ENCODE results near the gene NPC1L1. TPM values are rescaled to one million over a fixed set of nuclear protein-coding genes. Genes with fewer than 3 reads are reported as not detected.

Gene NPC1L1
- total and polyA plus RNA-seq, 4 experiments from 2014 or later = 0.19 to 0.23 TPM; not detected in 2

DNA sequence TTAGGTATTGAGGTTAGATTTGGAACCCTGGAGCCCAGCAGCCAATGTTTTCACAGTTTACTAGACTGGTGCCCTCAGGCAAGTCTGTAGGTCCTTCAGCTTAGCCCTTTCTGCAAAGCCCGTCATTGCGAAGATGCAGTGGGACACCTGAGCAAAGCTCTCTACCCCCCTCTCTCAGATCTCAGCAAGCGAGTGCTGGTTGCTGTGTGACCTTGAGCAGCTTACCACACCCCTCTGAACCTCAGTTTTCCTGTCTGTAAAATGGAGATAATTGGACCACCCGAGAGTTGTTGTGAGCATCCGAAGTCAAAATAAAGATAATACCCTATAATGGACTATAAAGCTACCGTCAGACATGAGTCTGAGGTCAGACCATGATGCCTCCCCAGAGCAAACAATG, 3.7 kb downstream of the NPC1L1 start:
- Mint-ChIP-seq H3K36me3 (no peaks in the 10 kb centered on the region), H3K4me1 (no peaks in the 10 kb centered on the region), H3K27me3 (no peaks in the 10 kb centered on the region), H3K9me3 (no peaks in the 10 kb centered on the region), H3K4me3 (no peak overlapping the region), H3K27ac (no peak overlapping the region)
- ChIA-PET POLR2A (ENCODE audit: partially characterized antibody) (no interaction called here), CTCF (ENCODE audit: partially characterized antibody) (no interaction called here)
- intact Hi-C loops (cut with micrococcal nuclease) = no loop called here
- no peak for DNase-seq
- Histone ChIP-seq H3K27me3 (ENCODE audit: insufficient read depth, low read length) (no peaks in the 10 kb centered on the region), H3K4me1 (ENCODE audit: insufficient read depth, low read length) (no peaks in the 10 kb centered on the region), H3K4me3 (ENCODE audit: low read length in 2 of 2) (no peak overlapping the region), H3K27ac (ENCODE audit: low read depth, low read length) (no peak overlapping the region), H3K9me3 (ENCODE audit: control insufficient read depth in 1 of 2, low read length in 2 of 2) (no peaks in the 10 kb centered on the region), H3K36me3 (ENCODE audit: insufficient read depth, low read length) (no peaks in the 10 kb centered on the region)

DNA sequence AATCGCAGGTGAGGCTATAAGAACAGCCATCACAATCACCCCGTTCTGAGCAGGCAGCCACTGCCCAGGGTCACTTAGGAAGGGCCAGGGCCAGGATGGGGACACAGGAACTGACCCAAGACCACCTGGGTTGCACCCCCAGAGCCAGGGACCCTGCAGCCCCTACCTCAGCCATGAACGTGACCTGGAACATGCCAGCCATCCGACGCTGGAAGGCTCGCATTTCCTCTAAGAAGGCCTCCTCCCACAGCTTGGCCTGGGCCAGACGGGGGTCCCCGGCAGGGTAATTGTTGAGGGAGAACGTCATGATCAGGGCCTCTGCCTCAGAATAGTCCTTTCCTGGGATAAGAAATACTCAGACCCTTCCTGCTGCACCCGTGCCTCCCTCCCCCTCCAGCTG, 5.0 kb downstream of the NPC1L1 start:
- Histone ChIP-seq H3K4me3 (ENCODE audit: low read length in 2 of 2) (no peak overlapping the region), H3K9me3 (ENCODE audit: control insufficient read depth in 1 of 2, low read length in 2 of 2) (no peaks in the 10 kb centered on the region), H3K27me3 (ENCODE audit: insufficient read depth, low read length) (no peaks in the 10 kb centered on the region), H3K4me1 (ENCODE audit: insufficient read depth, low read length) (no peaks in the 10 kb centered on the region), H3K36me3 (ENCODE audit: insufficient read depth, low read length) (no peaks in the 10 kb centered on the region), H3K27ac (ENCODE audit: low read depth, low read length) (no peak overlapping the region)
- no peak for DNase-seq
- no peaks in the 10 kb centered on the region for H3K27me3 Mint-ChIP-seq
- H3K36me3 Mint-ChIP-seq = no peaks in the 10 kb centered on the region
- H3K9me3 Mint-ChIP-seq = no peaks in the 10 kb centered on the region
- H3K4me3 Mint-ChIP-seq = no peak overlapping the region
- CTCF ChIA-PET (ENCODE audit: partially characterized antibody) = interaction anchor here (1.5 to 2.1 kb wide), 2 partner anchors 25 to 311 kb away, joined by 3 to 5 read pairs; no protein-coding TSS in a partner anchor
- H3K27ac Mint-ChIP-seq = no peak overlapping the region
- intact Hi-C loops (cut with micrococcal nuclease) = no loop called here
- POLR2A ChIA-PET (ENCODE audit: partially characterized antibody) = no interaction called here
- peaks cover 0 to 2% (median 0%) of the 10 kb centered on the region in 4 donors for H3K4me1 Mint-ChIP-seq

DNA sequence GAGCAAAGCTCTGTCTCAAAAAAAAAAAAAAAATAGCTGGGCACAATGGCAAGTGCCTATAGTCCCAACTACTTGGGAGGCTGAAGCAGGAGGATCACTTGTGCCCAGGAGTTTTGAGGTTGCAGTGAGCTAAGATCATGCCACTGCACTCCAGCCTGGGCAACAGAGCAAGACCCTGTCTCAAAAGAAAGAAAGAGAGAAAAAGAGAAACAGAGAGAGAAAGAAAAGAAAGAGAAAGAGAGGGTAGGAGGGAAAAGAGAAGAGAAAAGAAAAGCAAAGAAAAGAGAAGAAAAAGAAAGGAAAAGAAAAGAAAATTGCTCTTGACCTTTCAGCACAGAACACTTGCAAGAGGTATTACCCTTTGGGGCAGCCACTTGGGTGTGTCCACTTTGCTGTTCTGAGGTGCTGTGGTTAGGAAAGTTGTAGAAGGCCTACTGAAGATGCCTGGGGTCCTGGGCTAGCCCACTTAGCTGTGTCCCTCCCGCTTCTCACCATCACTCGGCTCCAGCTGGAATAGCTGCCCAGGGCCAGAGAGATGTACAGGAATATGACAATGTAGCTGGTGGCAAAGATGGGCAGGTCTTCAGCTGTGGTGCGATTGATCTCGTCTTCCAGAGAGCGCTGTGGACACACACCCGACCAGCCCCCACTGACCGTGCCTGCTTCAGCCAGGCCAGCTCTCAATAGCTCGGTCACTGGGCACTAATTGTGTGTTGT, 5.6 kb downstream of the NPC1L1 start:
- POLR2A ChIA-PET (ENCODE audit: partially characterized antibody) = interaction anchor here (0.5 to 2.2 kb wide), 2 partner anchors 45 to 335 kb away, joined by 3 to 9 read pairs; partner anchors contain the start of genes NUDCD3 and YKT6
- CTCF ChIA-PET (ENCODE audit: partially characterized antibody) = interaction anchor here (0.7 to 2.1 kb wide), 11 partner anchors 7 to 311 kb away, joined by 3 to 5 read pairs (median 4); no protein-coding TSS in a partner anchor
- H3K9me3 Mint-ChIP-seq = peaks cover 0 to 2% (median 0%) of the 10 kb centered on the region in 8 donors
- no peak overlapping the region for H3K27ac Mint-ChIP-seq
- H3K36me3 Mint-ChIP-seq = no peaks in the 10 kb centered on the region
- Histone ChIP-seq H3K4me3 (ENCODE audit: low read length in 2 of 2) (no peak overlapping the region), H3K9me3 (ENCODE audit: control insufficient read depth in 1 of 2, low read length in 2 of 2) (no peaks in the 10 kb centered on the region), H3K27ac (ENCODE audit: low read depth, low read length) (no peak overlapping the region), H3K36me3 (ENCODE audit: insufficient read depth, low read length) (no peaks in the 10 kb centered on the region), H3K27me3 (ENCODE audit: insufficient read depth, low read length) (no peaks in the 10 kb centered on the region), H3K4me1 (ENCODE audit: insufficient read depth, low read length) (no peaks in the 10 kb centered on the region)
- DNase-seq = no peak
- no peaks in the 10 kb centered on the region for H3K27me3 Mint-ChIP-seq
- no peak overlapping the region for H3K4me3 Mint-ChIP-seq
- intact Hi-C loops (cut with micrococcal nuclease) = no loop called here
- peaks cover 0 to 3% (median 0%) of the 10 kb centered on the region in 4 donors for H3K4me1 Mint-ChIP-seq

DNA sequence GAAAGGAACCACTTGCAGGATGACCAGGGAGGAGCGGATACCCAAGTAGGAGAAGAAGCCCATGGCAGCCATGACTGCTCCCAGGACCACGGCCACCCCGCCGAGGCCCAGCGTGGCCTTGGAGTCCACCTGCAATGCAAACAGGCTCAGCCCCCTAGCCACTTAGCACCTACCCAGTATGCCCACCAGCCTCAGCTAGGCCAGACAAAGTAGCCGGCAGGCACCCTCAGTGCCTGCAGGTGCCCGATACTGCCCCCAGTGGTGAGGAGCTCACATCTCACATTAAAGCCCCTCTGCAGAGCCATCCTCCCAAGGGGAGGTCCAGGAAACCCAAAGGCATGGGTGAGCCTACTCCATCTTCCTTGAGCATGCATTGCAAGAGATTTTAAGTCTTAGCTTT, 6.6 kb downstream of the NPC1L1 start:
- H3K27ac ChIP-seq (ENCODE audit: low read depth, low read length) = no peak overlapping the region
- ChIA-PET POLR2A (ENCODE audit: partially characterized antibody) (interaction anchor here (2.2 kb wide), 1 partner anchor 44 kb away, joined by 9 read pairs; the partner anchor contains the start of gene NUDCD3), CTCF (ENCODE audit: partially characterized antibody) (interaction anchor here (0.7 to 2.1 kb wide), 11 partner anchors 8 to 277 kb away, joined by 3 to 5 read pairs (median 4); partner anchors contain the start of gene NUDCD3)
- intact Hi-C loops (cut with micrococcal nuclease) = no loop called here
- Mint-ChIP-seq H3K27me3 (no peaks in the 10 kb centered on the region), H3K4me1 (peaks cover 0 to 3% (median 0%) of the 10 kb centered on the region in 4 donors), H3K27ac (no peak overlapping the region), H3K9me3 (peaks cover 0 to 2% (median 0%) of the 10 kb centered on the region in 8 donors), H3K36me3 (no peaks in the 10 kb centered on the region), H3K4me3 (no peak overlapping the region)
- no peaks in the 10 kb centered on the region for H3K27me3 ChIP-seq (ENCODE audit: insufficient read depth, low read length)
- H3K4me3 ChIP-seq (ENCODE audit: low read length in 2 of 2) = no peak overlapping the region
- no peaks in the 10 kb centered on the region for H3K4me1 ChIP-seq (ENCODE audit: insufficient read depth, low read length)
- H3K9me3 ChIP-seq (ENCODE audit: control insufficient read depth in 1 of 2, low read length in 2 of 2) = no peaks in the 10 kb centered on the region
- no peaks in the 10 kb centered on the region for H3K36me3 ChIP-seq (ENCODE audit: insufficient read depth, low read length)
- peak; percentile 17 to 47 (median 43) for DNase-seq

DNA sequence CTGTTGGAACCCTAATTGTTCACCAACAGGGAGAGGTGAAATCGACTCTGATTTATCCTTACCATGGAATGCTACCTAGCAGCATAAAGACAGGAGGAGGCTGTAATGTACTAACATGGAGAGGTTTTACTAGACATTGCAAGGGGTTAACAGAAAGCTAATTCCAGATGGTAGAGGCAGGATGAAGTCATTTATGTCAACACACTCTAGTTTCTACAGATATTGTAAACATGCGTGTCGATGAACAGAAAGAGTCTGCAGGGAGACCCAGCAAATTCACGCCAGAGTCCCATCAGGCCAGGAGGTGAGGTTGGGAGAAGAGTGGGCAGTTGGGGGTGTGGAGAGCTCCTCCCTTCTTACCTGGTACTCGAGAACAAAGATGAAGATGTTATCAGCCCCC, 7.0 kb downstream of the NPC1L1 start:
- peaks cover 0 to 3% (median 0%) of the 10 kb centered on the region in 4 donors for H3K4me1 Mint-ChIP-seq
- no peak for DNase-seq
- Histone ChIP-seq H3K27ac (ENCODE audit: low read depth, low read length) (no peak overlapping the region), H3K4me3 (ENCODE audit: low read length in 2 of 2) (no peak overlapping the region), H3K9me3 (ENCODE audit: control insufficient read depth in 1 of 2, low read length in 2 of 2) (no peaks in the 10 kb centered on the region), H3K36me3 (ENCODE audit: insufficient read depth, low read length) (no peaks in the 10 kb centered on the region), H3K4me1 (ENCODE audit: insufficient read depth, low read length) (no peaks in the 10 kb centered on the region), H3K27me3 (ENCODE audit: insufficient read depth, low read length) (no peaks in the 10 kb centered on the region)
- no peaks in the 10 kb centered on the region for H3K36me3 Mint-ChIP-seq
- POLR2A ChIA-PET (ENCODE audit: partially characterized antibody) = interaction anchor here (2.2 kb wide), 1 partner anchor 43 kb away, joined by 9 read pairs; the partner anchor contains the start of gene NUDCD3
- peaks cover 0 to under 1% of the 10 kb centered on the region in 2 donors for H3K27me3 Mint-ChIP-seq
- peak overlapping the region in 1 of 7 donors; percentile 24 for H3K27ac Mint-ChIP-seq
- CTCF ChIA-PET (ENCODE audit: partially characterized antibody) = interaction anchor here (1.0 to 2.1 kb wide), 8 partner anchors 9 to 276 kb away, joined by 3 to 5 read pairs (median 4); partner anchors contain the start of gene NUDCD3
- H3K9me3 Mint-ChIP-seq = peaks cover 0 to 2% (median 0%) of the 10 kb centered on the region in 8 donors
- intact Hi-C loops (cut with micrococcal nuclease) = no loop called here
- H3K4me3 Mint-ChIP-seq = no peak overlapping the region

DNA sequence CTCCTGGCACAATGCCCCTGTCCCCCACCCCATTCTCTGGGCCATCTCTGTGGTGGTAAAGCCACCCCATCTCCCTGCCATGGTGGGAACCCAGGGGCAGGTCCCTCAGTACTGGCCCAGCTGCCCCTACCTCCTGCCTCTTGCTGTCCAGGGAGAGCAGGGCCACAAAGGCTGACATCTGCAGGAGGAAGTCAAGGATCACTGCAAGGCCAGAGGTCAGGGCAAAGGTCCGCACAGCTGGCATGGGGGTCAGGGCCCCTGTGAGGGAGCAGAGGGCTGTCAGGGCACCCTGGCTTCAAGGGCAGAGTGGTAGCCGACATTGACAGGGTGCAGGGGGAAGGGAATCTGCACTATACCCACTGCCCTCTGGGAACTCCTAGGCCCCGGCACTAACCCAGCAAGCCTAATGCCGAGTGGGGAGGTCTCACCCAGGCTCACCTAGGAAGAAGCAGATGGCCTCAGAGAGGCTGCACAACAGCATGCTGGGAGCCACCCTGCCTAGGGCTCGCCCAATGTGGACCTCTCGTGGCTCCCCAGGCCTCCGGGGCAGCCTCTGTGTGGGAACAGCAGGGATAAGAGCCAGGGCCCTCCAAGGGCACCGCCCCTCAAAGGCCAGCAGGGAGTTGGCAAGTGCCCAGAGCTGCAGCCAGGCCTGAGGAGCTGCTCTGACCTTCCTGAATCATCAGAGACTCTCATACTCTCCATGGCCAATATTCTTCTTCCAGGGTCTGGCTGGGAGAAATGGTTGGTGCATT, 7.7 kb downstream of the NPC1L1 start:
- intact Hi-C loops (cut with micrococcal nuclease) = no loop called here
- Mint-ChIP-seq H3K27ac (no peak overlapping the region), H3K4me1 (peaks cover 0 to 3% (median 0%) of the 10 kb centered on the region in 4 donors), H3K4me3 (no peak overlapping the region), H3K27me3 (peaks cover 0 to 2% of the 10 kb centered on the region in 2 donors), H3K36me3 (no peaks in the 10 kb centered on the region), H3K9me3 (peaks cover 0 to 4% (median 0%) of the 10 kb centered on the region in 8 donors)
- Histone ChIP-seq H3K27me3 (ENCODE audit: insufficient read depth, low read length) (no peaks in the 10 kb centered on the region), H3K36me3 (ENCODE audit: insufficient read depth, low read length) (no peaks in the 10 kb centered on the region), H3K9me3 (ENCODE audit: control insufficient read depth in 1 of 2, low read length in 2 of 2) (no peaks in the 10 kb centered on the region), H3K4me3 (ENCODE audit: low read length in 2 of 2) (no peak overlapping the region), H3K4me1 (ENCODE audit: insufficient read depth, low read length) (no peaks in the 10 kb centered on the region), H3K27ac (ENCODE audit: low read depth, low read length) (no peak overlapping the region)
- CTCF ChIA-PET (ENCODE audit: partially characterized antibody) = interaction anchor here (1.0 to 1.7 kb wide), 2 partner anchors 9 to 32 kb away, joined by 4 read pairs; no protein-coding TSS in a partner anchor
- DNase-seq = no peak
- POLR2A ChIA-PET (ENCODE audit: partially characterized antibody) = interaction anchor here (2.2 kb wide), 1 partner anchor 43 kb away, joined by 9 read pairs; the partner anchor contains the start of gene NUDCD3

Measured in CD4-positive, alpha-beta memory T cell (primary cell).